Measurements from ENCODE around the gene WDR86. TPM values are rescaled to one million over a fixed set of nuclear protein-coding genes. Genes with fewer than 3 reads are reported as not detected.

Gene WDR86, protein sequence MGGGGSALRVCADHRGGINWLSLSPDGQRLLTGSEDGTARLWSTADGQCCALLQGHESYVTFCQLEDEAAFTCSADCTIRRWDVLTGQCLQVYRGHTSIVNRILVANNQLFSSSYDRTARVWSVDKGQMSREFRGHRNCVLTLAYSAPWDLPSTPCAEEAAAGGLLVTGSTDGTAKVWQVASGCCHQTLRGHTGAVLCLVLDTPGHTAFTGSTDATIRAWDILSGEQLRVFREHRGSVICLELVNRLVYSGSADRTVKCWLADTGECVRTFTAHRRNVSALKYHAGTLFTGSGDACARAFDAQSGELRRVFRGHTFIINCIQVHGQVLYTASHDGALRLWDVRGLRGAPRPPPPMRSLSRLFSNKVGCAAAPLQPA
- under 1 TPM in 1 of 2 experiments, not detected in 1; 0.13 TPM for total RNA-seq

DNA sequence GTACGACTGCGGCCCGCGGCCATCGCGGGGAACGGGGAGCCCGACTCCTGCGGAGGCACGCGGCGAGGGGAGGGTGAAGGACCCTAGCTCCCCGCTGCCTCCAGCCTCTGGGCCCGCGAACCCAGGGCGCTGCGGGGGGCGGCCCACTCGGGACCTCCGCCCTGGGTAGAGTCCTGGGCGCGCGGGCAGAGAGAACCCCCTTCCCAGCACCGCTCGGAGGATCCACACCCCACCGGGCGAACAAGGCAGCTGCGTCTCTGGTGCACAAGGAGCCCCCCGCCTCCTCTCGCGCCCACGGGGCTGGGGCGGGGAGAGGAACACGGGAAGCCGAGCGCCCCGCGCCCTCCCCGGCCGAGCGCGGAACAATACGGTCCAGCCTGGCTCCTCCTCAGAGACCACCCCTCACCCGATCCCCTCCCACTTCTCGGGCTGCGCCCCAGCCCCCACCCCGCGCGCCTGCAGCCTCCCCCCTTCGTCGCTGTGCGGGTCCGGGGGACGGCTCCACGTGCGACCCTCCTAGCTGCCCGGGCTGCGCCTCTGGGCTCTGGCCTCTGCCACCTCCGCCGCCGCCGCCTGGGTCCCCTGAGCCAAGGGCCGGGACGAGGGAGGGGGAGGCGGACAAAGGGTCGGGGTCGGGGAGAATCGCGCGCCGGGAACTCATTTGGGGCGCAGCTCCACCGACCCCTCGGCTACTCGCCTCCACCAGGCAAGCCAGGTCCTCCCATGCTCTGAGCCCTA, at the start of gene WDR86:
Gene WDR86, minus strand, starts transcription at position 372 of the 738 bp plus-strand sequence. CDS start 449 bp downstream, outside the sequence.

DNA sequence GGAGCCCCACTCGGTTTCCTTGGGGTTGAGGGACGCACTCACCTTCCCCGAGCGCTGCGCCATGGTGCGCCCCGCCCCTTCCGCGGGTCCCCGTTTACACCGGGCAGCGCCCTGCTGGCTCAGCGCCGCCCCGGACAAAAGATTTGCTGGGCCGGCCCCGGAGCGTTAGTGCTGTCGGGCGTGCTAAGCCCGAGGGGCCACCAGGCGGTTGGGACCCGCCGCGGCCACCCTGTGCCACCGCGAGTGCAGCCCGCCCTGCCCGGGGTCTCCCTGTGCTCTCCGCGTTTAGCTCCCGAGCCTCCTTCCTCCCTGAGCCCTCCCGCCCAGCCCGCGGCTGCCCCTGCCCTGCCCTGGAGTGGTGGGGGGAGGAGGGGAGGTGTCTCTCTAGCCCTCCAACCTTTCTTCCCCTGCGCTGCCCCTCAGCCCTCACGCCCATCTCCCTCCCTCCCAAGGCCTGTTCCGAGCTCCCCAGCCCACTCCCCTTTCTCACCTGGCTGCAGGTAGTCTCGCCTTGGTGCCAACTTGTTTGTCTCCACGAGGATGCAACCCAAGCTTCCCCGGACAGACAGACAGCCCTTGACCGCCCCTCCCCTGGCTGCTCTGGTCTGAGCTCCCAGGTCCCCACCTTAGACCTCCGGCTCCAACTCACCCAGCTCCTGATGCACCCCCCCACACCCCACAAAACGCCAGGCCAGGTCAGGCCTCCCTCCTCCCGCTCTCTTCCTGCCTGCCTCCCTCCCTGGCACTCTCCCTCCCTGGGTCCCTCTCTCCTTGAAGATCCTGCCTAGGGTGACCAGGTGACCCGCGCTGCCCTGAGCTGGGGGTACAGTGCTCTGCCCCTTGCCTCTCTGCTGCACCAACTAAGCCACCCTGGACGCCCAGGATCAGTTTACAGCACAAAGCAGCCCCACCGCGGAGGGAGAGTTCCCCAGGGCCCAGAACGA, 30.3 kb upstream of the WDR86 start, which contains the start of gene CRYGN:
Gene CRYGN, minus strand, starts transcription at position 287 of the 944 bp plus-strand sequence. Its CDS starts 224 bp downstream, at position 63.

DNA sequence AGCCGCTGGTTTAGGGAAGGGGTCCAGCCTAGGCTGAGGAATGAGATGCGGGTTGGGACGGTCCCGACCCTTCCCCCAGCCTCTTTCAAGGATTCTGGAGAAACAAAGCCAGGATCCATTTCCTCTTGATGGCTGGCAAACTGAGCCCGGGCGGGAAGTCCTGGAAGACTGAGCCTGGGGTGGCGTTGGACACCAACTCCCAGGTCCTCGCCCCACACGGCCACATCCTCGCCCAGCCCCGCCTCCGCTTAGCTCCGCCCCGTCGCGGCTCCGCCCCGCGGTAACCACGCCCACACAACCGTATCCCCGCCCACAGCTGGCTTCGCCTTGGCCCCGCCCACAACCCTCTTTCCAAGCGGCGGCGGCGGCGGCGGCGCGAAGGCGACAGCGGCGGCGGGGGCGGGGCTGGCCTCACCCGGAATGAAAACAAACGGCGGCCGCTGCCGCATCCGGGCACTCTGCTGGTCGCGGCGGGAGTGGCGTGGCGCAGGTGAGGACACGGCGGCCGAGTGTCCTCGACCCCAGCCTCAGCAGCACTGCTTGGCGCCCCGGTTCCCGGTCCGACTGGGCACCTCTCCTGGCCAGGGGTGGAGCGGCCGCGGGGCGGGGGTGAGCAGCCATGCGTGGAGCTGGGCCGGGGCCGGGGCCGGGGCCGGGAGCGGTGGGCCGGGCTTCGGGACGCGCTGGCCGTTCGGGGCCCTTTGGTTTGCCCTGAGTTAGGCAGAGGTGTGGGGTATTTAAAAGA, 68.3 kb downstream of the WDR86 start, which contains the start of gene NUB1:
Gene NUB1, plus strand, starts transcription at position 456 of the 745 bp plus-strand sequence. CDS start 3,538 bp downstream, outside the sequence.

Small RNA genes within 50 kb of the gene (microRNA-seq; reads per million reads assigned to microRNA genes)
- gene MIR3907 (ENCODE audit: borderline microRNAs expressed, borderline replicate concordance) = not detected

Other genes starting within 250 kb of the WDR86 start
- not detected for gene GBX1, start 242.3 kb downstream of the WDR86 start, total RNA-seq
- gene ASB10, start 222.8 kb downstream of the WDR86 start, total RNA-seq = not detected
- under 1 TPM in 1 of 2 experiments, not detected in 1; 0.88 TPM for gene H2BK1, start 199.6 kb downstream of the WDR86 start, total RNA-seq
- 10 to 100 TPM; 25.1 TPM for gene ABCF2, start 182.8 kb downstream of the WDR86 start, total RNA-seq
- gene CHPF2, start 177.6 kb downstream of the WDR86 start, total RNA-seq = 10 to 100 TPM; 41.0 to 43.6 TPM
- gene SMARCD3, start 161.3 kb downstream of the WDR86 start, total RNA-seq = 1 to 10 TPM; 2.3 to 2.4 TPM
- gene NUB1, start 68.2 kb downstream of the WDR86 start, total RNA-seq = 10 to 100 TPM; 64.7 to 67.5 TPM
- under 1 TPM in 1 of 2 experiments, not detected in 1; 0.13 TPM for gene CRYGN, start 30.1 kb upstream of the WDR86 start, total RNA-seq
- gene RHEB, start 109.9 kb upstream of the WDR86 start, total RNA-seq = 10 to 100 TPM; 78.1 to 78.2 TPM